Fibroblast of pulmonary artery (primary cell): Measurements from ENCODE around the gene RBM20.

Experiments used
- DNase-seq: peaks from one replicate; pipeline ENCODE4 v3.0.0-alpha.2; 2010; ENCODE audit warnings: low read depth
- H3K4me3 ChIP-seq: replicated peaks from 2 replicates; pipeline ENCODE4 v1.5.1; 2011; ENCODE audit warnings: low read depth, mild to moderate bottlenecking, control low read depth, low read length, moderate library complexity
- TF ChIP-seq, protein P1 (sequence below): IDR thresholded peaks from 2 replicates; pipeline ENCODE4 v1.5.1; 2011; ENCODE audit warnings: mild to moderate bottlenecking, control low read depth, low read length, inconsistent platforms; ENCODE audit errors: missing control alignments

RBM20 gene

DNA sequence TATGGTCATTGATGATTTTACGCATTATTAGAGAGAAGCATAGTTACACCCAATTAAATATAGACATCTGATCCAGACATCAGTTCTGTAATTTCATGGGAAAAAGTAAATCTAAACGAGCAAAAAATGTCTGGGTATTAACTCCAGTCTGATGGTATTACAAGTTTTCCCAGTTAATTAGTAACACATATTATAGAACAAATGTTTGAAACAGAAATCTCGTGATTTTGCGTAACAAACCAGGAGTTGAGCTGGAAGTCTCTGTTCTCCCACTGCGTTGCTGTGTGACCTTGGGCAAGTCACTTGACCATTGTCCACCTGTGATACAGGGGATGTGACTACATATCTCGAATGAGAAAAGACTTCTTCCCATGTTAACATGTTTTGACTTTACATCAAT is 43.3 kb downstream of the RBM20 start:
- TF ChIP-seq, protein P1, sequence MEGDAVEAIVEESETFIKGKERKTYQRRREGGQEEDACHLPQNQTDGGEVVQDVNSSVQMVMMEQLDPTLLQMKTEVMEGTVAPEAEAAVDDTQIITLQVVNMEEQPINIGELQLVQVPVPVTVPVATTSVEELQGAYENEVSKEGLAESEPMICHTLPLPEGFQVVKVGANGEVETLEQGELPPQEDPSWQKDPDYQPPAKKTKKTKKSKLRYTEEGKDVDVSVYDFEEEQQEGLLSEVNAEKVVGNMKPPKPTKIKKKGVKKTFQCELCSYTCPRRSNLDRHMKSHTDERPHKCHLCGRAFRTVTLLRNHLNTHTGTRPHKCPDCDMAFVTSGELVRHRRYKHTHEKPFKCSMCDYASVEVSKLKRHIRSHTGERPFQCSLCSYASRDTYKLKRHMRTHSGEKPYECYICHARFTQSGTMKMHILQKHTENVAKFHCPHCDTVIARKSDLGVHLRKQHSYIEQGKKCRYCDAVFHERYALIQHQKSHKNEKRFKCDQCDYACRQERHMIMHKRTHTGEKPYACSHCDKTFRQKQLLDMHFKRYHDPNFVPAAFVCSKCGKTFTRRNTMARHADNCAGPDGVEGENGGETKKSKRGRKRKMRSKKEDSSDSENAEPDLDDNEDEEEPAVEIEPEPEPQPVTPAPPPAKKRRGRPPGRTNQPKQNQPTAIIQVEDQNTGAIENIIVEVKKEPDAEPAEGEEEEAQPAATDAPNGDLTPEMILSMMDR = no peak
- H3K4me3 ChIP-seq = no peak overlapping the region
- no peak for DNase-seq

DNA sequence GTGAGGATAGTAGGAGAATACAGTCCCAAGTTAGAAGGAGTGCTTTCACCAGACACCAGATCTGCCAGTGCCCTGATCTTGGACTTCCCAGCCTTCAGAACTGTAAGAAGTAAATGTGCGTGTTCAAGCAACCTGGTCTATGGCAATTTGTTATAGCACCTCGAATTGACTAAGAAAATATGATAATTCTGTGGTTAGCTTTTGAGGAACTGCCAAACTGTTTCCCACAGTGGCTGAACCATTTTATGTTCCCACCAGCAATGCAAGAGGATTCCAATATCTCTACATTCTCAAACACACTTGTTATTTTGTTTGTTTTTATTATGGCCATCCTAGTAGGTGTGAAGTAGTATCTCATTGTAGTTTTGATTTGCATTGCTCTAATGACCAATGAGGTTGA is 47.0 kb downstream of the RBM20 start:
- TF ChIP-seq, protein P1 = no peak
- no peak for DNase-seq

DNA sequence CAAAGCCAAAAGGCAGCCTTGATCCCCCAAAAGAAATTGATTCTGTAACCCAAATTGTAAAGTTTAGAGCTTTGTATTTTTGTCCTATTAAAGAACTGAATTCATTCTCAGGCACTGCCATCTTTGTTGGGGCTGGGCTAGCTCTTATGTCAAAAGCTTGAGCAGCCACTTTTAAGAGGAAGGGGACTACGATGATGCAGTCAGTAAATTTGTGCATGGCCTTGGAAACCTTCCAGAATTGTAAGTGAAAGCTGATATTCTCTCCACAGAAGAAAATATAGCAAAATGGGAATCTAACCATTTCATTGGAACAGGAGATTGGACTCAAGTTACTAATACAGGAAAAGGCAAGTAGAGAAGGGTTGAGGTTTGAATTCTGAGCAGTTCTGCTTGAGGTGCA is 50.1 kb downstream of the RBM20 start:
- no peak for DNase-seq
- TF ChIP-seq, protein P1 = no peak
- H3K4me3 ChIP-seq = no peak overlapping the region

More for the DNA sequence above, 47.0 kb downstream of the RBM20 start:
- H3K4me3 ChIP-seq = no peak overlapping the region

DNA sequence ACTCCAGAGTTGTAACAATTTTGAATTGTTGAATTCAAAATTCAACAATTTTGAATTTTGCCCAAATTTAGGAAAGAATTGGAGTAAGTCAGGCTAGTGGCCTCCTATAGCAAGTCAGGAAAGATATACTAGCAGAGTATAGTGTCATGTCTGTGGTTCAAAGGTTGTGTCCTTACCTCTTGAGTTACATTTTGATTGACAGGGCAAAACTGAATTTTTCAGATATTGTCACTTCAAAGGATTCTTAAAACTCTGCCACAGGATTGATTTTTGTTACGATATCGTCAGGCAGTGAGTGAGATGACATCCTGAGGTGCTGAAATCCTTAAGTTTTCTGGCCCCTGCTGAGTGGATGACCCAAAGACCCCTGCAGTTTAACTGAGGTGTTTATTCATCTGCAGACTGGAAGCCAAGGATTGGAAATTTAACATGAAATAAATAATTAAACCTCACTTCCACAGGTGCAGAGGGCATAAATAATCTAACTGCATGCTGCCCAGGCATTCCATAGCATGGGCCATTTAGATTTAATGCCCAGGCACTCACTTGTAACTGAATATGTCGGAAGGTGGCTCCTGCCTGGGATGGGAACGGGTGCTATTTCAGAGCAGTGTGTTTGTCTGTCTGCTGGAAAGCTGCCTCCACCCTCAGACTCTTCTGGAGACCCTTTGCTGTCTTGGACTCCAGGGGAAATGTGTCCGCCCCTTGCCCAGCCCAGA is 50.8 kb downstream of the RBM20 start:
- no peak overlapping the region for H3K4me3 ChIP-seq
- TF ChIP-seq, protein P1 = no peak
- no peak for DNase-seq

DNA sequence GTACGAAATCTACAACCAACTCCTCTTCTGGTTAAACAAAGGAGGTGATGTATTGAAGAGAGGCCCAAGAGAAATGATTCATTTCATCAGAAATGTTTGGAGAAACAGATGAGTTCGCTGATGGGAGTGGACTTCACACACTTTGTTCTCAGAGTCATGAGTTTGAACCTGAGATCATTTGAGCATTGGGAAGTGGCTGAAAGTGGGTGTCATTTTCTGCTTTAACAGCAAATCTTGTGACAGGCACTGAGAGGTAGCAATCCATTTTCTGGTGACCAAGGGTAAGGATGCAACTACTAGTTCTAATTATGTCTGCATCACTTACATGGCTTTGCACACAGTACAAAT is 51.4 kb downstream of the RBM20 start:
- TF ChIP-seq, protein P1 = no peak
- DNase-seq = no peak
- H3K4me3 ChIP-seq = no peak overlapping the region

DNA sequence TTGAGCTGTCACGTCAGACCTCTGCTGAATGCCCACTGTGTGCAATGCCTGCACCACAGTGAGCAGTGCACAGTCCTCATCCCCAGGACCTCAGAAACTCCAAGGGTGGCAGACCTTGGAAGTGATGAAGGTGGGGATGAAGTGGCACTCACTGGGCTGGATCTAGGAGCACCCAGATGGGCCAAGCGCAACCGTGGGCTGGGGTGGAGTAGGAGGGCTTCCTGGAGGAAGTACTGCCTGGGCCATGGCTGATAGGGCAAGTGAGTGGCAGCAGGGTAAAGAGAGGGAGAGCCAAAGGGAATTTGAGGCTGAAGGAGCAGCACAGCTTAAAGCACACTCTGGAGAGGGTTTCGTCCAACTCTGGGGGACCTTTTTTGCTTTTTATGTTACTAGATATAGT is 52.3 kb downstream of the RBM20 start:
- TF ChIP-seq, protein P1 = no peak
- no peak overlapping the region for H3K4me3 ChIP-seq
- DNase-seq = no peak

DNA sequence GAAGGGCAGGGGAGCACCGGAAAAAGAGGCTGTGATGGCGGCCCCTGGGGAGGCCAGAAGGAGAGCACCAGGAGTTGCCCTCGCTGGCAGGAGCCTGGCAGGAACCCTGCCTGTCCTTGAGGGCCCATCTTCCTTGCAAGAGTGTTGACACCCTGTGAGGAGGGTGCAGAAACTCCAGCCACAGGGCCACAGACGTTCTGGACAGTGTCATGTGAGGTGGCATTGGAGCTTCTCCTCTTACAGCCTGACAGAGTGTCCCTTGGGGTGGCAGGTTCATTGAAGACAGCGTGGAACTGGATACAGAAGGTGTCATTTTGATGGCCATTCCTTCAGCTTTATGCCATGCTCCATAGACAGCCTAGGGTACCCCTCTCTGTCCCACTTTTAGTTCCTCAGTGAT is 54.2 kb downstream of the RBM20 start:
- no peak for DNase-seq
- TF ChIP-seq, protein P1 = no peak
- H3K4me3 ChIP-seq = no peak overlapping the region
